Glomerular visceral epithelial cell (primary cell): Measurements from ENCODE around the gene PLA2G15.
A peak's percentile ranks its signal among the peaks of the same experiment; 100 is the strongest.
"Not testable (repeated sequence)": the region's sequence is repeated elsewhere in the genome, so short reads cannot be mapped to it uniquely, and the experiment has no call there.

Experiments used
- DNase-seq: peaks from one replicate; pipeline ENCODE4 v3.0.0-alpha.2; 2016; ENCODE audit errors: extremely low spot score

Gene PLA2G15

DNA sequence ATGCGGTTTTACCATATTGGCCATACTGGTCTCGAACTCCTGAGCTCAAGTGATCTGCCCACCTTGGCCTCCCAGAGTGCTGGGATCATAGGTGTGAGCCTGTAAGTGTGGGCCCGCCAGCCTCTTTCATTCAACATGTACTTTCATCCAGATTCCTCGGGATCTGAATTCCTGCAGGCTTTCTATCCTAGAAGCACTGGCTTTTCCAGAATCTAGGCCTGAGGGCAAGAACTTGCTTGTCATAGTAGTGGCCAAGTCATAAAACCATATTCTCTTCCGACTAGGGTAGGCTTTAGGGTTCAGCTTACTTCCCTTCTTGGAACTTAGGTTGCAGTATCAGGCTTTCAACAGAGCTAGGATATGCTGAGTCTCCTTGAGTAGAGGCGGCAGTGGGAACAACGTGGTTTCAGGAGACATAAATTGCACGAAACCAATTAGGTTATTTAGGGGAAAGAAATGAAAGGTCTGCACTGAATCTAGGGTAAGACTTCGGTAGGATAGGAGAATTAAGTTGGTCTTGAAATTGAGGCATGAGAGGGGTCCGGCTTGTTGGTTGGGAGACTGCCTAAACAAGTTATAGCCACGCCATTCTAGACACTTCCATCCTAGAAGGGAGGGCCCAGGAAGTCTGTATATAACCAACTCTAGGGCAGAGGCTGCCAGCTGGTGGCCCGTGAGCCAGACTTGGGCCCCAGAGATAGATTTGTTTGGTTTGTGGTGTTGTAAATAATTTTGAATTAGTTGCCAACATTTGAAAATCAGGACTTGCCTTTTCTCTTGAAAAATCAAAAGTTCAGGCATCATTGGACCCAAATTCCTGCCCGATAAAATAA, 34.8 kb downstream of the PLA2G15 start:
- DNase-seq, result no peak

DNA sequence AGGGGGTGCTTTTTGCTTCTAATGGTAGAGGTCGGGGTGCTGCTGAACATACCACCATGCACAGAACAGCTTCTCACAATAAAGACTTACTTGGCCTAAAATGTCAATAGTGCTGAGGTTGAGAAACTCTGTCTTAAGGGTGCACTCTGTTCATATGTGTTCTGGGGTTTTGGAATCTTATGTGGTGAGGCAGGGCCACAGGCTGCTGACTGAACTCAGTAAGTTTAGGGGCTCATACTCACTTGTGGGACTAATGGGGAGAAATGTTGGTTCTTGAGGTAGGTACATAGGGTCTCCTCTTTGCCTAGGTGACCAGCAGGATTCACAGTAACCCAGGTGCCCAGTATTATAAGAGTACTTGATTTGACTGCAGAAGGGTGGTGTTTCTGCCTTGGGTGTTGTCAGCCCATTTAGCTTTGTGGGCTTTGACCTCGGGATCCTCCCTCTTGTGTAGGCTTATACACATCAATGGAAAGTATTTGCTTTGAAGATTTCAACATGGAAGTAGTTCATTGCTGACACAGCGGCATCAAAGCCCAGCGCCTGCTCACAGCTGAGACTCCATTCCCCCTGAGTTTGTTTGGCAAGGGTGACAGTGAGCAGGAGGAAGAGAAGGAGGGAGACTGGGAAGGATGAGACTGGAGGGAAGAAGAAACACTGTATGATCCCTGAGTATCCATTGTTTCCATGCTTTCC, 36.3 kb downstream of the PLA2G15 start:
- no peak for DNase-seq

DNA sequence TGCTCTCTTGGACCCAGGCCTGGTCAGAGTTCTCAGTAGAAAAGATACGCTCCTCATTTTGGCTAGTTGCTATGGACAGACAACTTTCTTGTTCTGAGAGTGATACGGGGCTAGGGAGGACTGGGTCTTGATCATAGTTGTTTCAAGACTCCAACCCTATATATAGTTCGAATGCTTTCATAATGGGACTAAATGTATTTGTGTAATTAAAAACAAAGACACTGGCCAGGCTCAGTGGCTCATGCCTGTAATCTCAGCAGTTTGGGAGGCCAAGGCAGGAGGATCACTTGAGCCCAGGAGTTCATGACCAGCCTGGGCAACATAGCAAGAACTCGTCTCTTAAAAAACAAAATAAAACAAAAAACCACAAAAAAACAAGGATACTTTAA, 36.9 kb downstream of the PLA2G15 start:
- no peak for DNase-seq

DNA sequence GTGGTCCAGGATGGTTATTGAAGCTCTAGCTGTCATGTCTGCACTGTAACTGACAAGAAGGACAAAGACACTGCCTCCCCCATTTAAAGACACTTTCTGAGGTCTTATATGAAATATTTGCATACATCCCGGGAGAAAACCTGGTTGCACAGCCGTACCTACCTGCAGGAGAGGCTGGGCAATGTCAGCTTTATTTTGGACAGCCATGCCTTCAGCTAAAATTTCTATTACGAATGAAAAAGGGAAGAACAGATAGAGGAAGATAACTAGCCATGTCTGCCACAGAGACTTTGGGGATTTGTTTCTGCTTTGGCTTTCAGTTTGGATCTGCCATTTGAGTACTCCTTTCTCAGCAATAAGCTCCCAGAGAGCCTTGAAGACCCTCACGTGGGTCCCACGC, 38.2 kb downstream of the PLA2G15 start:
- no peak for DNase-seq

DNA sequence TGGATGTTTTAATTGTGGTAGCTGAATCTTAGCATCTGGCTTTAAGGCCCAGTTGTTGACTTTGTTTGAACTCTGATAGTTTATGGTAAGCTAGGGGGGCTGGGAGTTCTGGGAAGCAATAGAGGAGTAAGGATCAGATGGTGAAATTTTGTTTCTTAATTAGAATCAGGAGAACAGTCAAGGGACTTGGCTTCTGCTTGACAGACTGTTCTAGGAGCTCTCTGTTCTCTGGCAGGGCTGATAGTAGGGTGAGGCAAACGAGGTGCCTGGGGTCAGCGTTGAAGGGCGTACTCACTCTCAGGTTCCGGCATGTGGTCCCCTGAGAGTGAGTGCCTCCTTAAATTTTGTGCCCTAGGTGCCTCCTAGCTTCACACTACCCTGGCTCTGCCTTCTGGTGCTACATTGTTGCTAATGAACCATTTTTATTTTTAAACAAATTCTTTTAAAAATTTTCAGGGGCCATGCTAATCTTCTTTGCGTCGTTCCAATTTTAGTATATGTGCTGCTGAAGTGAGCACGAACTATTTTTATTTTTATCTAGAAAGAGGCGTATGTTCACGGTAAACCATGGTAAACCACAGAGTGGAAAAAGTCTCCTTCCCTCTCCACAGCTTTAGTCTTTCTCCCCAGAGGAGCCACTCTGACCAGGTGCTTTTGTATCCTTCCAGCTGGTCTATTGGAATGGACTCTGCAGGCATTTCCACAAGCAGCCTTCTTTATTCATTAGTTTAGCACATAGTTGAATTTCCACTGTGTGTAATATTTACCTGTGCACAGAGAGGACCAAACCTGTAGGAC, 38.8 kb downstream of the PLA2G15 start:
- DNase-seq, result no peak

DNA sequence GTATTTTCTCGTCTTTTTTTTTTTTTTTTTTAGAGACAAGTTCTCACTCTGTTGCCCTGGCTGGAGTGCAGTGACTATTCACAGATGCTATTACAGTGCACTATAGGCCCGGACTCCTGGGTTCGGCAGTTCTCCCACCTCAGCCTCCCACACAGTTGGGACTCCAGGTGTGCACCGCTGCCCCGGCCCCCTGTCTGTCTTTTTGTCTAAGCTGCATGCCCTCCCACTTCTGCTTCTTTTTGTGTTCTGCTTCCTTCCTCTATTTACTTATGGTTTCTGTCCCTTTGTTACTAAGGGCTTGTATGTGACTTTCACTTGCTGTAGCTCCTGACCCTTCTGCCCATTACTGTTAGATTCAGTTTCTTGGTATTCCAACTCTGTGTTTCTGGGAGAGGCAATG, 39.7 kb downstream of the PLA2G15 start:
- no peak for DNase-seq

DNA sequence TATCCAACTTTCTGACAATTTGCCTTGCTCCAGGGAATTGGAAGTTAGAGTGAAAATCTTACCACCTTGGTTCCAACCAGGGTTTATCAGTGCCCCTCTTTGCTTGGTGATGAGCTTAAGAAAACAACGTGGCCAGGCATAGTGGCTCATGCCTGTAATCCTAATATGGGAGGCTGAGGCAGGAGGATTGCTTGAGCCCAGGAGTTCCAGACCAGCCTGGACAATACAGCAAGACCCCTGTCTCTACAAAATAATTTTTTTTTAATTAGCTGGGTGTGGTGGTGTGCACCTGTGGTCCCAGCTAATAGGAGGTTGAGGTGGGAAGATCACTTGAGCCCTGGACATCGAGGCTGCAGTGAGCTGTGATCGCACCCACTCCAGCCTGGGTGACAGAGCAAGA, 40.5 kb downstream of the PLA2G15 start:
- no peak for DNase-seq

DNA sequence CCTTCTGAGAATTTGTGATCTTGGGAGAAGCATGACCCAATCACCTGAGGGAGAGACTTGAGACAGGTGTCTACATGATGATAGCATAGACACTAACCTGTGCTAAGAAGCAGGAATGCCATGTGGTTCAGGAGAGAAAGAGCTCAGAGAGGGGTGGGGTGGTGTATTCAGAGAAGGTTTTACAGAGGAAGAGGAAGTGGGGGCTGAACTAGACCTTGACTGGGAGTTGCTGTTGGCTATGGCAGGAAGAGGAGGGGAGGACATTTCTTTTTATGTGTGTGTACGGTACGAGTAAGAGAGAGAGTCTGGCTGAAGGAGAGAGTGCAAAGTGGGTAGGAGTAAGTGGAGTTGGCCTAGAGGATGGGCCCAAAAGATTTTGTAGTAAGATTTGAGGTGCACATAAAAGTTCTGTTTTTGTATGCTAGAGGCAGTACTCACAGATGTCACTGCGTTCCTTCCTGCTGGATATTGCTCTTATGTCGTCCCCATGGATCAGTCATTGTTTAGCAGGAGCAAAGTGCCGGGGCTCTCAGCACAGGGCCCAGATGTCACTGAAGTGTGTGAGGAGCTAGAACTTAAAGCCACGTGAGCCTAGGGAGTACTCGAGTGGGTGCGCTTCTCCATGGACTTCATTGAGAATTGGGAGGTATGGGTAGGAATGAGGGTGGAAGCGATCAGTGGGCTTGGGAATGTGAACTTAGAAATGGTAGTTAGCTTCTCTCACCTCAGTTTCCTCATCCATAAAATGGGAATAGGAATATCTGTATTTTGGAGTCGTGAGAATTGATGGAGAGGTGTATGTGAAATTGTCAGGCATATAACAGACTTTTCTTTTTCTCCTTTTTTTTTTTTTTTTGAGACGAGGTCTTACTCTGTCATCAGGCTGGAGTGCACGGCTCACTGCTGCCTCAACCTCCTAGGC, 41.2 kb downstream of the PLA2G15 start:
- no peak for DNase-seq

DNA sequence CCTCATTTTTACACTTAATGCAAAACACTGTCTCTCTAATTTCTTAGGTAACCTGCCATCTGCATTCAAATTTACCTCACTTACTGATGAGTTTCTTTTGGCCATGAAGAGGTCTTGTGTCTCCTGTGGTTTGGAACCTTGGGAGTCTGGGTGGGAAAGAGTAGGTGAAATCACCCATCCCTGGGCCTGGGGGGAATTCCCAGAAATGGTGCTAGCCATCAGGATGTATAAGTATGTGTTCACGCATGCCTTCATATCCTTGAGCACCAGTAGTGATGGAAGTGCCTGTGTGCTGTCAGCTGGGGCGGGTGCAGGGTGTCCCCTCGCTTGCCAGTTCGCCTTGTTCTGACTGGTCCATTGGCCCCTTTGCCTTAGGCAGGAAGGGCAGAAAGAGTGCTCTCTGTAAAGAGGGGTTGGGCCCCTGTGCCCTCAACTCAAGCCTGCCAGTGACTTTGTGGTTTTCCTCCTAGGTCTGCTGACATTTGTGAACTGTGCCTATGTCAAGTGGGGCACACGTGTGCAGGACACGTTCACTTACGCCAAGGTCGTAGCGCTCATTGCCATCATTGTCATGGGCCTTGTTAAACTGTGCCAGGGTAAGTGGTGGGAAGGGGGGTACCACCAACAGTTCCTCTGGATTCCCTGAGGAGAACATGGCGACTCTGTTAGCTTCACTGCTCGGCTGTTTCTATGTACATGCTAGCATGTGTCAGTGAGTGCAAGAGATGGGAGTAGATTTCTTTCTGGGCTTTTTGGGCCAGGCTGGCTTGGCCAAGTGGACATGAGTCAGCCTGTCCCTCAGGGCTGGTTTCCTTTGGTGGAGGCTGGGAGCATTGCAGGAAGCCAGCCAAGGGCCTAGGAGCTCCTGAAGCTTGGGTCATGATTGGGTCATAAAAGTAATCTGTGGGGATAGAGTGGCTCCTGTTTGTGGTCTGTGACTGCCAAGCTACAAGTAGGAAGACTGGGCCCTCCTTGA, 42.4 kb downstream of the PLA2G15 start:
- DNase-seq, result peak; percentile 74

DNA sequence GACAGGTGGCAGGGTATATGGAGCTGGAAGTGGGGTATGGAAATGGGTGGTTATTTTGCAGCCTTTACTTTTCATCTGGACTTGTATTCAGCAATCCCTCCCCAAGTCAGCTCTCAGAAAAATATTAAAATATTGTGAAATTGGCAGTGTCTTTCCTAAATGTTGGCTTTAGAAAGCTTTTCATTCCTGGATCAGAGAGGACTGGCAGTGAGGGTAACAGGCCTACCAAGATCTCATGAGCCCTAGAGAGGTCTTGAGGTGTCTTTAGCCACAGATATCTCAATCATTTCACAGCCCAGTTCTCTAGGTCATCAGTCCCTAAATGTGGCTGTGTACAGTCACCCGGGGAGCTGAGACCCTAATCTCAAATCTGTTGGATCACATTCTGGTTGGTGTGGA, 43.1 kb downstream of the PLA2G15 start:
- DNase-seq, result no peak

DNA sequence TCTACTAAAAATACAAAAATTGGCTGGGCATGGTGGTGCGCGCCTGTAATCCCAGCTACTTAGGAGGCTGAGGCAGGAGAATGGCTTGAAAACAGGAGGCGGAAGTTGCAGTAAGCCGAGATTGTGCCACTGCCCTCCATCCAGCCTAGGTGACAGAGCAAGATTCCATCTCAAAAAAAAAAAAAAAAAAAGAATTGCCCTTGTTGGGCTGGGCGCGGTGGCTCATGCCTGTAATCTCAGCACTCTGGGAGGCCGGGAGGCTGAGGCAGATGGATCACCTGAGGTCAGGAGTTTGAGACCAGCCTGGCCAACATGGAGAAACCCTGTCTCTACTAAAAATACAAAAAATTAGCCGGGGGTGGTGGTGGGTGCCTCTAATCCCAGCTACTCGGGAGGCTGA, 43.6 kb downstream of the PLA2G15 start:
- DNase-seq, result not testable (repeated sequence)

DNA sequence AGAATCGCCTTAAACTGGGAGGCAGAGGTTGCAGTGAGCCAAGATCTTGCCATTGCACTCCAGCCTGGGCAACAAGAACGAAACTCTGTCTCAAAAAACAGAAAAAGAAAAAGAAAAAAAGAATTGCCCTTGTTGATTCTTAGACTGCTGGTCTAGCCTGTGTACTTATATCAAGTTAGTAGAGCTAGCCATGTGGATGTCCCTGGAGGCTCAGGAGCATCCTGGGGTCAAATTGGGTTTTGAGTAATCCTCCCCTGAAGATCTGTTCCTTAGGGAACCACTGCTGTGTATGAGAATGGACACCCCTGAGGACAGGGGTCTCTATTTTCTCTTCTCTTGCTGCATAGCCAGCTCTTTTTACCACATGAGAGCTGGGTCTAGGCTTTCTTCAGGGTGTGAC, 44.0 kb downstream of the PLA2G15 start:
- no peak for DNase-seq

DNA sequence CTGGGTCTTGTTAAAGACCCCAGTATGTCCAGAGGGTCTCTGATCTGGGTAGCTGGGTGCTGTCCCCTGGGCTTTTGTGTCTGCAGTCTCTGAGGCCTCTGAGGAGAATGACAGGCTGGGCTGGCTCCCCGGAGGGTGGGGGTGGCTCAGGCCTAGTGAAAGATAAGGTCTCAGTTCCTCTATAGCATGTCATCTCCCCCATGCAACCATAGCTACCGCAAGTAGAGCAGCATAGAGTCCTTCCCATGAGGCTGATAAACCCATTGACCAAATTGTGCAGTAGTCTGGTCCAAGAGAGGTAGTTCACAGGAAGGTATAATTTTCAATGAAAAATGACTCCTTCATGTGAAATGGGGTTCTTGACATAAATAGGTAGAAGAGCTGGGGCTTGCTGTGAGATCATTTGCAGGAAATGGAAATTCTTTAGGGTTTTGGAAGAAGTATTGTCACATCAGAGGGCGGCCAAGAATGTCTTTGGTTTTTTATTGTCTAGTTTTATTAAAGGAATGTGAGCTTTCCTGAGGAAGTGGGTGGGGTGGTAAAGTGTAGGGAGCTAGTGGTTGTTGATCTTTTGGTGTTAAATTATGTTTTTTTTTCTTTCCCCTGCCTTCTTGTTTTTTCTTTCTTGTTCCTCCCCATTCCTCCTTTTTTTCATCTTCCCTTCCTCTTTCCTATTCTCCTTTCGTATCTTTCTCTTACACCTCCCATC, 44.6 kb downstream of the PLA2G15 start:
- DNase-seq, result peak; percentile 14

DNA sequence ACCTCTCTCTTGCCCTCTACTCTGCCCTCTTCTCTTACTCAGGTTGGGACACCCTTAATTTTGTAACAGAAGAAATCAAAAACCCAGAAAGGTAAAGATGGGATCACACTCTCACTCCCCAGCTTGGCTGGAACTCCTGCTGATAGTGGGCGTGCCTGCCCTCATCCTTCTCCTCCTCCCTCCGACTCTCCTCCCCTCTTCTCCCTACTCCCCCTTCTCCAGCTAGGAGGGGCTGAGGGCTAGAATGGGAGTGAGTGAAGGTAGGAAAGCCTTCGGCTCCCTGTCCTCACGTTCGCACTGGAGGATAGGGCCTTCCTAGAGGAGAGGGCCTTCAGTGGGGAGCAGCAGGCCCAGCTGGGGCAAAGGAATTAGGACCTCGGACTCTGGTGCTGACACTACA, 45.3 kb downstream of the PLA2G15 start:
- DNase-seq, result no peak

DNA sequence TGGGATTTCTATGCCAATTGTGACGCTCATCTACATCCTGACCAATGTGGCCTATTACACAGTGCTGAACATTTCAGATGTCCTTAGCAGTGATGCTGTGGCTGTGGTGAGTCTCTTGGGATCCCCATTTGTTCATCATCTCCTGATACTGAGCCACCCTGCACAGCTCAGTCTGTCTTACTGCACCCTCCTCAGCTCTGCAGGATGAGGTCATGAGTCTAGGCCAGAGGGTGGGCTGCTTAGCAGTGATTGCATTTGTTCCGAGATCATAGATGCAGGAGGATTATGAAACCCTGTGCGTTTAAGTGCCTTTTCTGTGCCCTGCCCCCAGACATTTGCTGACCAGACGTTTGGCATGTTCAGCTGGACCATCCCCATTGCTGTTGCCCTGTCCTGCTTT, 46.1 kb downstream of the PLA2G15 start:
- DNase-seq, result no peak

DNA sequence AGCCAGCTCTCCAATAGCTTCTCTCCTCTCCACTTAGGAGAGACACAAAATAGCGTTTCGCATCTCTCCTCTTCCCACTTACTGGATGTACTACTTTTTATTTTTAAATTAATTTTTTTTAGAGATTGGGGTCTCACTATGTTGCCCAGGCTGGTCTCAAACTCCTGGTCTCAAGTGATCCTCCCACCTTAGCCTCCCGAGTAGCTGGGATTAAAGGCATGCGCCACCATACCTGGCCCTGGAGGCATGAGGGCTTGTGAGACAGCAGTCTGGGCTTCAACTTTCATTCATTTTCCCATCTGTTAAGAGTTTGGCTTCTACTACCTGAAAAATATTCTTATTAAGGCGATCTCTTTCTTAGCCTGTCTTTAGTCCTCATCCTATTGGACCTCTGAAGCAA, 47.3 kb downstream of the PLA2G15 start:
- no peak for DNase-seq

DNA sequence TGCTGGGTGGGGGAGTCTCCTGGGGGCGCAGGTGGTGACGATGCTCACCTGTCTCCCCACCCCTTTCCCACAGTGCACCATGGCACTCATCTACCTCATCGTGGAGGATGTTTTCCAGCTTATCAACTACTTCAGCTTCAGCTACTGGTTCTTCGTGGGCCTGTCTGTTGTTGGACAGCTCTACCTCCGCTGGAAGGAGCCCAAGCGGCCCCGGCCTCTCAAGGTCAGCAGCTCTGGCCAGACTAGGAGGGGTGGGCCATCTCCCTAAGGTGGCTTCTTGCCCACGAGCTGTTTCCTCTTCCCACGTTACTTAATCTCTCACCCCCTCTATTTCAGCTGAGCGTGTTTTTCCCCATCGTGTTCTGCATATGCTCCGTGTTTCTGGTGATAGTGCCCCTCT, 51.1 kb downstream of the PLA2G15 start:
- no peak for DNase-seq

DNA sequence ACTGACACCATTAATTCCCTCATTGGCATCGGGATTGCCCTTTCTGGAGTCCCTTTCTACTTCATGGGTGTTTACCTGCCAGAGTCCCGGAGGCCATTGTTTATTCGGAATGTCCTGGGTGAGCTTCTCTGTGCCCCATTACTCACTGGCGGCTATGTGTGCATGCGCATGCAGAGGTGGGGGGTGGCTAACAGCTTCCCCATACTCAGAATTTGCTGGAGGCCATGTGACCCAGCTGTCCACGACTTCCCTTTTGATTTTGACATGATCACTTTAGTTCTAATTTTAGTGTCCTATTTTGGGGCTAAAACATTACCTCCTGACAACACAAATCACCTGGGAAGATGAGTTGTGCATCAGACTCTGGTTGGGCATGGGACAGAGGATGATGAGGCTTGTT, 51.5 kb downstream of the PLA2G15 start:
- no peak for DNase-seq

DNA sequence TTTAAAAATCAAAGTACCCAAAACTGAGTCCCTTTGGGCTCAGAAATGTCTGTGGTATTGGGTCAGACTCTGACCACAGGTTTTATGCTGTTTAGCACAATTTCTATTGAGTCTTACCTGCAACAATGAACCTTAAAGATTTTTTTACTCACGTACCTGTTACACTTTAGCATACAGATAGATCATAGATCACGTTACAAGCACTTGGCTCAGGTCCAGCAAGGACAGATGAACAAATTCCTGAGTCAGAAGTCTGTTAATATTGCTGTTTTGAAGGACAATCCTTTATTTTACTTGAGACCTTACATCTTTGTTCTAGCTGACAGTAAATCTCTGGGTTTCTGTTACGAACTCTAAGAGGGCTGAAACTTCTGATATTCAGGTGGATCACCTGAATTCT, 52.7 kb downstream of the PLA2G15 start:
- DNase-seq, result peak; percentile 35

DNA sequence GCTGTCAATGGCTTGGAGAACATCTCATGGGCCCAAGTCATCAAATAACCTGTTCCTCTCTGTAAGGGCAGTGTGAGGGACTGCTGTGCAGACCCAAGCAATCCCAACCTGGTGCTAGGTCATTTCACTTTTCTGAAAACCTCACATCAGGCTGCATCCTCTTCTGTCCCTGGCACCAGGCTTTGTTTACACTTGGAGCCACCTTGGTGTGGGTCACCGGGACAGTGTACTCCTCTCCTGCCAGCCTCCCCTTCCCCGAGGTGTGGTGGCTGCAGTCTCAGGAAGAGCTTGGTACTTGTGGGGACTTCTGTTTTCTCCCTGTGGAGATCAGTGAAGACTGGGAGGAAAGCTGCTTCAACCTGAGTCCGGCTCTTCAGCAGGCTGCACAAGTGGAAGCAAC, 53.1 kb downstream of the PLA2G15 start:
- no peak for DNase-seq
